GM19328 (cell line): ENCODE results near the gene CTSA.
"Not testable (repeated sequence)": the region's sequence is repeated elsewhere in the genome, so short reads cannot be mapped to it uniquely, and the experiment has no call there.

Source experiments
- ATAC-seq: cut with Tn5 transposase; IDR thresholded peaks from one replicate; pipeline ENCODE4 v1.9.1; 2021; ENCODE audit warnings: mild to moderate bottlenecking, moderate library complexity; ENCODE audit not compliant: unreplicated experiment

CTSA gene

GRCh38 chr20:45863543-45864470 lies 27.3 kb upstream of the CTSA start:
- ATAC-seq, result no peak

- ATAC-seq, result no peak
These were observed 24.7 kb upstream of the CTSA start for GRCh38 chr20:45866454-45866853.

GRCh38 chr20:45867136-45867818 lies 23.9 kb upstream of the CTSA start:
- no peak for ATAC-seq

GRCh38 chr20:45867819-45868176 lies 23.3 kb upstream of the CTSA start:
- ATAC-seq, result no peak

GRCh38 chr20:45872626-45873025 lies 18.5 kb upstream of the CTSA start:
- ATAC-seq, result no peak

- ATAC-seq, result no peak
These were observed 17.6 kb upstream of the CTSA start for GRCh38 chr20:45873409-45874103.

- ATAC-seq, result not testable (repeated sequence)
These were observed 17.0 kb upstream of the CTSA start for GRCh38 chr20:45874104-45874481.

- ATAC-seq, result no peak
These were observed 16.6 kb upstream of the CTSA start for GRCh38 chr20:45874576-45874975.

- ATAC-seq, result no peak
These were observed 12.9 kb upstream of the CTSA start for GRCh38 chr20:45878076-45878761.

GRCh38 chr20:45880988-45881788 lies 9.9 kb upstream of the CTSA start, which contains the start of gene ZSWIM1:
Gene ZSWIM1 (plus strand): TSS chr20:45881227. CDS start chr20:45882593, 1,366 bp downstream.
- ATAC-seq, result peak; percentile 96

GRCh38 chr20:45882469-45883099 lies 8.6 kb upstream of the CTSA start:
- ATAC-seq, result no peak

- no peak for ATAC-seq
These were observed 8.1 kb upstream of the CTSA start for GRCh38 chr20:45883100-45883469.

- no peak for ATAC-seq
These were observed 4.4 kb upstream of the CTSA start for GRCh38 chr20:45886590-45887345.

GRCh38 chr20:45887346-45887715 lies 3.8 kb upstream of the CTSA start, which contains the start of gene SPATA25:
Gene SPATA25 (minus strand): TSS chr20:45887622. CDS start chr20:45887590, 32 bp downstream.
- no peak for ATAC-seq

GRCh38 chr20:45888681-45889080 lies 2.5 kb upstream of the CTSA start:
- ATAC-seq, result no peak

GRCh38 chr20:45890077-45890984 lies 804 bp upstream of the CTSA start:
- ATAC-seq, result no peak

GRCh38 chr20:45892049-45892825 lies 1.1 kb downstream of the CTSA start:
- no peak for ATAC-seq
